HG02763 (cell line): ENCODE data around the gene SLC30A4.
A peak's percentile ranks its signal among the peaks of the same experiment; 100 is the strongest.

Source experiments
- ATAC-seq: cut with Tn5 transposase; IDR thresholded peaks from one replicate; pipeline ENCODE4 v1.9.1; 2021; ENCODE audit warnings: mild to moderate bottlenecking, moderate library complexity; ENCODE audit not compliant: unreplicated experiment

SLC30A4 gene

GRCh38 chr15:45454814-45455213 lies 67.7 kb downstream of the SLC30A4 start:
- peak; percentile 56 for ATAC-seq

GRCh38 chr15:45451265-45451664 lies 71.3 kb downstream of the SLC30A4 start:
- ATAC-seq: no peak

GRCh38 chr15:45449916-45450867 lies 72.4 kb downstream of the SLC30A4 start:
- ATAC-seq: no peak

- ATAC-seq: no peak
Observed at GRCh38 chr15:45449395-45449794, 73.2 kb downstream of the SLC30A4 start.

- ATAC-seq: no peak
Observed at GRCh38 chr15:45448066-45448915, 74.3 kb downstream of the SLC30A4 start.

GRCh38 chr15:45443645-45444044 lies 78.9 kb downstream of the SLC30A4 start:
- no peak for ATAC-seq

- no peak for ATAC-seq
Observed at GRCh38 chr15:45442507-45443135, 79.9 kb downstream of the SLC30A4 start.

GRCh38 chr15:45441686-45442085 lies 80.9 kb downstream of the SLC30A4 start:
- no peak for ATAC-seq

- ATAC-seq: no peak
Observed at GRCh38 chr15:45441036-45441435, 81.5 kb downstream of the SLC30A4 start.

- no peak for ATAC-seq
Observed at GRCh38 chr15:45439521-45440260, 82.9 kb downstream of the SLC30A4 start.

GRCh38 chr15:45435124-45435903 lies 87.2 kb downstream of the SLC30A4 start:
- no peak for ATAC-seq

GRCh38 chr15:45434078-45434567 lies 88.4 kb downstream of the SLC30A4 start:
- no peak for ATAC-seq

- ATAC-seq: no peak
Observed at GRCh38 chr15:45431511-45431910, 91.0 kb downstream of the SLC30A4 start.

- peak; percentile 72 for ATAC-seq
Observed at GRCh38 chr15:45429941-45430792, 92.4 kb downstream of the SLC30A4 start.
